HFF-Myc (cell line): Measurements from ENCODE around the gene DVL3.
"Not testable (repeated sequence)": the region's sequence is repeated elsewhere in the genome, so short reads cannot be mapped to it uniquely, and the experiment has no call there.

Experiments
- DNase-seq: peaks from one replicate; pipeline ENCODE4 v3.0.0-alpha.2; 2011; ENCODE audit warnings: low read depth; ENCODE audit errors: extremely low read depth
- H3K4me3 ChIP-seq: replicated peaks from 2 replicates; pipeline ENCODE4 v1.5.1; 2011; ENCODE audit warnings: low read depth, mild to moderate bottlenecking, control low read depth, low read length
- TF ChIP-seq, protein P1 (sequence below): IDR thresholded peaks from 2 replicates; pipeline ENCODE4 v1.5.1; 2012; ENCODE audit warnings: mild to moderate bottlenecking, low read depth, low read length, control low read depth; ENCODE audit errors: missing control alignments

The DVL3 gene

DNA sequence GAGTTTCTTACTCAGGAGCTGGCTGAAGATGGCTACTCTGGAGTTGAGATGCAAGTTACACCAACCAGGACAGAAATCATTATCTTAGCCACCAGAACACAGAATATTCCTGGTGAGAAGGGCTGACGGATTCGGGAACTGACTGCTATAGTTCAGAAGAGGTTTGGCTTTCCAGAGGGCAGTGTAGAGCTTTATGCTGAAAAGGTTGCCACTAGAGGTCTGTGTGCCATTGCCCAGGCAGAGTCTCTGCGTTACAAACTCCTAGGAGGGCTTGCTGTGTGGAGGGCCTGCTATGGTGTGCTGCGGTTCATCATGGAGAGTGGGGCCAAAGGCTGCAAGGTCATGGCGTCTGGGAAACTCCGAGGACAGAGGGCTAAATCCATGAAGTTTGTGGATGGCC, 5.4 kb upstream of the DVL3 start:
- H3K4me3 ChIP-seq, DNase-seq: not testable (repeated sequence)
- TF ChIP-seq, protein P1, sequence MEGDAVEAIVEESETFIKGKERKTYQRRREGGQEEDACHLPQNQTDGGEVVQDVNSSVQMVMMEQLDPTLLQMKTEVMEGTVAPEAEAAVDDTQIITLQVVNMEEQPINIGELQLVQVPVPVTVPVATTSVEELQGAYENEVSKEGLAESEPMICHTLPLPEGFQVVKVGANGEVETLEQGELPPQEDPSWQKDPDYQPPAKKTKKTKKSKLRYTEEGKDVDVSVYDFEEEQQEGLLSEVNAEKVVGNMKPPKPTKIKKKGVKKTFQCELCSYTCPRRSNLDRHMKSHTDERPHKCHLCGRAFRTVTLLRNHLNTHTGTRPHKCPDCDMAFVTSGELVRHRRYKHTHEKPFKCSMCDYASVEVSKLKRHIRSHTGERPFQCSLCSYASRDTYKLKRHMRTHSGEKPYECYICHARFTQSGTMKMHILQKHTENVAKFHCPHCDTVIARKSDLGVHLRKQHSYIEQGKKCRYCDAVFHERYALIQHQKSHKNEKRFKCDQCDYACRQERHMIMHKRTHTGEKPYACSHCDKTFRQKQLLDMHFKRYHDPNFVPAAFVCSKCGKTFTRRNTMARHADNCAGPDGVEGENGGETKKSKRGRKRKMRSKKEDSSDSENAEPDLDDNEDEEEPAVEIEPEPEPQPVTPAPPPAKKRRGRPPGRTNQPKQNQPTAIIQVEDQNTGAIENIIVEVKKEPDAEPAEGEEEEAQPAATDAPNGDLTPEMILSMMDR: peak; percentile 8

DNA sequence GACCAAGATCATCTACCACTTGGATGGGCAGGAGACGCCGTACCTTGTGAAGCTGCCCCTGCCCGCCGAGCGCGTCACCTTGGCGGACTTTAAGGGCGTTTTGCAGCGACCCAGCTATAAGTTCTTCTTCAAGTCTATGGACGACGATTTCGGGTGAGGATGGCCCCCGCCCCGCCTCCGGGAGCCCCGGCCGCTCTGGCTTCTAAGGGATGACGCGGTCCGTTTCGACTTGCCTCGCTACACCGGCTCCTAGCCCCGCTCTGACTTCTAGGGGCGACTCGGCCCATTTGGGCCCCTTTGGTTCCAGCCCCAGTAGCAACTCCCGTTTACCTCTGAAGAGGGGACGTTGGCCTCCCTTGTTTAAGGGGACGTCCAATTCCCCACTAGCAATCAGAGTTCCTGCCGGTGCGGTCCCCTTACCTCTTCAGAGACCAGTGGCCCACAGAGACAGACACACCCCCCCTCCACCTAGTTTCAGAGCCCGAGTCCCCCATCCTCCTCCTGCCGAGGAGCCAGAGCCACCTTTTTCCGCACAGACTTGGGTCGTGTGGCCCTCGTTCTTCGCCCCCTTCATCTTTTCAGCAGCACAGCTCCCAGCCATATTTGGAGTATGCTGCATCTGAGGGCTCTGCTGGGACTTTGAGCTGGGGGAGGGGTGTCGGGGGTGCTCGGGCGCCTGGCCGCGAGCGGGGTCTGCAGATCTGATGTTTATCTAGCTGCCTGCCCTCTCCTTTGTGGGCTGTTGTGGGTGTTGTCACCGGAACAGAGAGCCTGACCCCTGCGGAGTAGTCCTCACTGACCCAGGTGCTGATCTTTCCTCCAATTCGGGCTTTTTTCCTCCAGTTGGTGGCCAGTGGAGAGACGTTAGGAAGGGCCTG, 706 bp downstream of the DVL3 start:
- no peak for DNase-seq
- peak overlapping the region; percentile 94 for H3K4me3 ChIP-seq
- TF ChIP-seq, protein P1: no peak

DNA sequence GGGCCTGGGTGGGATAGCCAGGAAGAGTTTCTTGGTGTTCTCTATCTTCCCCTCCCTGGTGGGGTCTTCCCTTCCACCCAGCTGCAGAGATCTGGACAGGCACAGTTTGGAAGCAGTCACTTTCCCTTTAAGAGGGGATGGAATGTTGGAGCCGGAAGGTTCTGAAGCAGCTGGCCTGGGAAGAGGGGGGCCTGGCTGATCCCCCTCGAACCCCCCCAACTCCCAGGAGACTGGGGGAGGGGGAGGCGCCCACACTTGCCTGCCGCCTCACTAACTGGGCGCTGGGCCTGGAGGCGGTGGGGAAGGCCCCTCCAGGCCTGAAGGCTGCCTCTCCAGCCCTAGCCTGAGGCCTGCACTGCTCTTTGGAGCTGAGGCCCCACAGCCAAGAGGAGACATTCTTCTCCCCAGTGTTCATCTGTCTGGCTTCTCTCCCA, 1.4 kb downstream of the DVL3 start:
- H3K4me3 ChIP-seq: peak overlapping the region; percentile 94
- TF ChIP-seq, protein P1: no peak
- DNase-seq: no peak

DNA sequence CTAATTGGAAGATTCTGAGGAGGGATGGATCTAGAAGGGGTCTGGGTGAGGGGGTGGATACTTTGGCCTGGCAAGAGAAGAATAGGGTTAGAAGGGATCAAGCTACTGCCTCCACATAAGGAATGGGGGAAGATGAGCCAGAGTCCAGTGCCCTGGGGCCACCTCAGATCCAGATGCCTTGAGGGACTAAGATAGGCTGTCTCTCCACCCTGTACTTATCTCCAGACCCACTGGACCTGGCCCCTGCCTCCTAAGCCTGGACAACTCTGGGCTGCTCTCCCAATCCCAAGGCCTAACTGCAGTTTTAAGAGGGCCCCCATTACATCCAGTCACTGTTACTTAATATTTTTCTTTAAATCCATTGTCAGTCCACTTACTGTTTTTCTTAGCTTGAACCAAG, 2.0 kb downstream of the DVL3 start:
- TF ChIP-seq, protein P1: no peak
- peak overlapping the region; percentile 94 for H3K4me3 ChIP-seq

DNA sequence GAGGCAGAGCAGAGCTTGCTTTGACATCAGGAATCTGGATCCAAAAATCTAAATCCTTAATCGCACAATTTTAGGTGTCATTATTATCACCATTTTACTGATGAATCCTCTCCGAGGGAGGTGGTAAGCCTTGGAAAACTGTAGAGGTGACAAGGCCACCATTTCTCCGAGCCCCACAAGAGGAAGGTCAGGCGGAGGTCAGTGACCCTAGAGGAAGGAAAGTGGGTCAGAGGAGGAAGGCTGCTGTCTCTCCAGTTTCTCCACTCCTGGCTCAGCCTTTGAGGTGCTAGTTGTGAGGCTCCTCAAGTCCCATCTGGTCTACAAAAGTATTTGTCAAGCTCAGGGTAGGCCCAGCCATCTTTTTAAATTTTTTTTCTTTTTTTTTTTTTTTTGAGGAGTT, 3.2 kb downstream of the DVL3 start:
- H3K4me3 ChIP-seq: no peak overlapping the region
- DNase-seq: no peak
- TF ChIP-seq, protein P1: no peak

More for the DNA sequence above, 2.0 kb downstream of the DVL3 start:
- no peak for DNase-seq

DNA sequence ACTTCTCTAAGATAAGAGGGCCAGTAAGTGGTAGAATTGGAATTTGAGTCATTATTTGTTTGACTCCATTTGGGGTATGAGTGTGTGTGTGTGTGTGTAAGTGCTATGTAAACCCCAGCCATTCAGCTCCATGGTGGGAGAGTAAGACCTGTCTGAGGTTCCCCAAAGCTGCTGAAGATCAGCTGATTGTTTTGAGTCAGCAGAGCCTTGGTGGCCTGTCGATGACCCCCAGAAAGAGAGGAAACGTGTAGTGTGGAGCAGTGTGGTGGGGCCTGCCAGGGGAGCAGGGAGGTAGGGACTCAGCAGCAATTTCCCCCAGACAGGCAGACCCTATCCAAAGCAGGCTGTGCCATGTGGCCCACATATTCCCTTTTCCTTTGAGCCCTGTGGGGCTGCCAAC, 5.3 kb downstream of the DVL3 start:
- TF ChIP-seq, protein P1: no peak
- no peak for DNase-seq
- H3K4me3 ChIP-seq: no peak overlapping the region

DNA sequence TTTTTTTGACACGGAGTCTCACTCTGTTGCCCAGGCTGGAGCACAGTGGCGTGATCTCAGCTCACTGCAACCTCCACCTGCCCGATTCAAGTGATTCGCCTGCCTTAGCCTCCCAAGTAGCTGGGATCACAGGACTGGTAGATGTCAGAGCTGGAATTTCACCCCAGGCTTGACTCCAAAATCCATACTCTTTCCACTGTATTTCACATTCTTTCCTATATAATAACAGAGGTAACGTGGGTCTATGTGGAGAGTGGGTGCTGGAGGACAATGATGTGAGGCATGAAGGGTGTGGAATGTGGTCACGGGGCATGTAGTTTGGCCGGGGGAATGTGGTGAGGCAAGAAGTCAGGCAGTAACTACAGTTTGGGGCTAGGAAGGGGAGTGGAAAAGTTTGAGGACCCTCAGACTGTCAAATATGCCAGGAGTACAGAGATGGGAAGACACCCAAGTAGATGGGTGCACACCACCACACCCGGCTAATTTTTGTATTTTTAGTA, 7.4 kb downstream of the DVL3 start:
- not testable (repeated sequence) for DNase-seq, H3K4me3 ChIP-seq
